Cerebellar nuclear complex (tissue), 1 donor: ENCODE measurements around the gene TOLLIP.

ENCODE experiments used
- DNase-seq, 2 experiments: peaks; one replicate each; lab custom pipeline; 2025; lab: John Stamatoyannopoulos, UW

The TOLLIP gene

GRCh38 chr11:1310772-1311468 is 1.5 kb upstream of the TOLLIP start:
- no peak for DNase-seq

DNA sequence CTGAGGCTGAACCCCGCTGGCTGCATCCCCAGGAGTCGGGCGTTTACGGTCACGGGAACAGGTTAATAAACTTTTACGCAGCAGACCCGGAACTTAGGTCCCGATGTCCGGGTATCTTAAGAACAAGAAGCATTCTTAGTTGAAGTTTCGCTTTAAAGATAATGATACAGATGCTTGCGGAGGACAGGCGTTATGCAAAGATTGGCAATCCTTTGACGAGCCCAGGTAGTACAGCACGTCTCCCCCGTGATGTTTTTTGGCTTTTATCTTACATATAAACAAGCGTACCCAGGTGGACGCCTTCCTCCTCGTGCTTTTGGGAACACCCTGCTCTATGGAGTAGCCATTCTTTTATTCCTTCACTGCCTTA is 871 bp upstream of the TOLLIP start:
- no peak for DNase-seq

DNA sequence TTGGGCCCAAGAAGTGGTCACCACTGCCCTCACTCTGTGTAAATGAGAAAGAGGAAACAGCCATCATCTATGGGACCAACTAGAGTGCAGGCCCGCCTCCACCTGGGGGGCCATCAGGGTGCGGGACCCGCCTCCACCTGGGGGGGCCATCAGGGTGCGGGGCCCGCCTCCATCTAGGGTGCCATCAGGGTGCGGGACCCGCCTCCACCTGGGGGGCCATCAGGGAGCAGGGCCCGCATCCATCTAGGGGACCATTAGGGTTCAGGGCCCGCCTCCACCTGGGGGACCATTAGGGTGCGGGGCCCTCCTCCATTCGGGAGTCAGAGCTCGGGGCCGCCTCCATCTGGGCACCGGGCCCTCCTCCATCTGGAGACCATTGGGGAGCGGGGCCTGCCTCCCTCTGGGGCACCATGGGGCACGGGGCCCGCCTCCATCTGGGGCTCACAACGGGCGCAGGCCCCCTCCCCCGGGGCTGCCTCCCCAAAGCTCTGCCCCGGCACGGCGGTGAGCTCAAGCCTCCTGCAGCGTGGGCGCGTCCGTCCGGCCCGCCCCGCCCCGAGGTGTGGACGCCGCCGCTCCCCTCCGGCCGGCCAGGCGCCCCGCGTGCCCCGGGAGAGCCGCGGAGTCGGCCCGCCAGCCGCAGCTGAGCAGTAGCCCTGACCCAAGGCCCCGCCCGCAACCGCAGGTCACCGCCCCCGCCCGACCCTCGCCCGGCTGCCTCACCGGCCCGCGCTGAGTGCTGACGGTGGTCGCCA is 512 bp downstream of the TOLLIP start:
- DNase-seq: no peak

GRCh38 chr11:1307998-1308742 is 1.3 kb downstream of the TOLLIP start:
- DNase-seq: no peak

DNA sequence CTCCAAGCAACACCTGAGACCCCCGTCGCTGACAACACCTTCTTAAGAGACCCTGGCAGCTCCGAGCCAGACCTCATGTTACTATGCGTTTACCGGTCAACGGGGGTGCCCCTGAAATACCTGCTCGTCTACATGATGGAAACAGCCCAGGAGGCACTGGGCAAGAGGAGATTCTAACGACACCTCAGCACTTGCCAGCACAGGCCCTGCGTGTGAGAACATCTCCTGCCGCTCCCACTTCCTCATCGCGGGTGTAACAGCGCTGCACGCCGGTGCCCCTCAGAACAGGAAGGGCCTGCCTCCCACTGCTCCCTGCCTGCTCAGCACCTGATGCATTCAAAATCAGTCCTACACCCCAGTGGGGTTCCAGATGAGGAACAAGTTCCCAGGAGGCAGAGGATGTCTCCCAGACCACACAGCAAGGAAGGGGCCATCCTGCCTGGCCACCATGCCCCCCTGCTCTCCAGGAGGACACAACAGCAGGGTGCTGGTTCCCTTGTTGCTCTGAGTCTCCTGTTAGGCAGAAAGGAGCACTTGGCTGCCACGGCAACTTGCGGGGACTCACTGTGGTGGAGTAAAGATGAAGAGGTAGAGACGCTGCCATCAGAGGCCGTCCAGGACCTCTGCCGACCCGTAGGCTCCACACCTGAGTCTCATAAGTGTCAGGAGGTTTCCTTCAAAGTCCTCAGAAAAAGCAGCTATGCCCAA is 2.1 kb downstream of the TOLLIP start:
- DNase-seq: no peak

DNA sequence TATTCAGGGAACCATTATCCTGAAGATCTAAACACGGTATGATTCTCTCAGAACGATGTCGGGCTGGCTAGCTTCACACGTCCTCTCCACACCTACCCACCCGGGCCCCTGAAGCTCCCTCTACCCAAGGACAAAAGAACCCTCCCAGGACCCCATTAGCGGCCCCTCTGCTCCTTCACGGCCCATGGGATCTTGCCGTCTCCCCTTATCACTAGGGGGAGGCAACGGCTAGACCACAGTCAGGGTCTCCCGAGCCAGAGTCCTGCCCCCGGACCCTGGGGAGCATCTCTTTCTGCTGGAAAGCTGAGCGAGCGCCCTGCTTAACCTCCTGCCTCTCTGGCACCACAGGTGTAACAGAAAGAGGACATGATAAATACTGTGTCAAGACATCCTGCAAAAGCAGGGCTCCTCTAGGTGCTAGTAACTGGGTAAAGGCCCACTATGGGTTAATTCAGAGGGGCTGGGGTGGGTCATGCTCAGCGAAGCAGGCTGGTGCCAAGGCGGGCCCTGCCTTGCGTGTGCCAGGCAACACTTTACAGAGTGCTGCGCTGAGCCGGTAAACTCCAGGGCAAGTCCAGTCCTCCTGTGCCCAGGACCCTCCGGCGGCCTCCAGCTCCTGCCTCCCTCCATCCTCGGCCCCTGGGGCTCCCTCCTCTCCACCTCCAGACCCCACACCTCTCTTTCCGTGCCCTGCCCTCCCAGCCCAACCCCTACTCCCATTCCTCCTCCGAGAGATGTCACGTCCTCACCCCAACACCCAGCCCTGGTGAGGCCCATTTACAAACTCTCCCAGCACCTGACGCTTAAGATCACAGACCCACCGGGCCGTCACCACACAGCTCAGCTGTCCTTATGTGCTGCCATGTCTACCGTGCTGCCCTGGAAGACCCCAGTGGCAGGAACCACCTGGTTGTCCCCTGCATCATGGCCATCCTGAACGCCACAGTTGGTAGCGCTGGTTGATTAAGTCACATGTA is 3.0 kb downstream of the TOLLIP start:
- no peak for DNase-seq

- DNase-seq: no peak
Observed at GRCh38 chr11:1305501-1306056, 3.9 kb downstream of the TOLLIP start.

- DNase-seq: no peak
Observed at GRCh38 chr11:1305063-1305495, 4.4 kb downstream of the TOLLIP start.

GRCh38 chr11:1304380-1304779 is 5.1 kb downstream of the TOLLIP start:
- no peak for DNase-seq

DNA sequence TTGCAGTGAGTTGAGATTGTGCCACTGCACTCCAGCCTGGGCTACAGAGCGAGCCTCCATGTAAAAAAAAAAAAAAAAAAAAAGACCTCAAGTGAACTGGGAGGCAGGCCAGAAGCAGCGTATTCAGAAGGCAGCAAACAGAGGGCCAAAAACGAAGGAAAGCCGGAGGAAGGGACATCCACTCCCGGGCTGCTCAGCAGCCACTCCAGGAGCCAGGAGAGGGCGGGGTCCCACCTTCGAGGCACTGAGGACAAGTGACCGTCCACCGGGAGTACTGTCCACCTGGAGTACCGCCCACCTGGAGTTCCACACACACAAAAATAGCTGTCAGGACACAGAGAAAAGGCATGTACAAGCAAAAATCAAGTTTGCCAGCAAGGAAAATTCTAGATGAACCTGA is 5.5 kb downstream of the TOLLIP start:
- no peak for DNase-seq

- DNase-seq: no peak
Observed at GRCh38 chr11:1303126-1303821, 6.2 kb downstream of the TOLLIP start.

GRCh38 chr11:1302461-1303125 is 6.8 kb downstream of the TOLLIP start:
- no peak for DNase-seq

DNA sequence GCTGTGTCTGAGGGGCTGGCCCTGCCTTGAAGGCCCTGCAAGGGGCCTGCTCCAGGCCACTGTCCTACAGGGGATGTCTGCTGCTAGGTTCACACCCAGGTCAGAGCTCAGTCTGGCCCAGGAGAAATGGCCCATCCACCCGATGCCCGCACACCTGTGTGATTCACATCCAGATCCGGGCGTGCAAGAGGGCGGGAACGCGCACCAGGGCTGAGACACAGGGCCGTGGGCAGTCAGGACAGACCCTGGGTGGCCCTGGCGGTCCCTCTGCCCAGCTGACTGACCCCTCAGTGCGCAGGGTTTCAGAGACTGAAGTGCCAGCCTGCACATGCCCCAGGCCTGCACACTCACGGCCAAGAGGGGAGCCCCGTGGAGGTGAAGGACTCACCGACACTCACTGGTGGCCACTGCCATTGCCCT is 7.4 kb downstream of the TOLLIP start:
- no peak for DNase-seq

GRCh38 chr11:1301220-1302000 is 8.0 kb downstream of the TOLLIP start:
- DNase-seq: no peak

DNA sequence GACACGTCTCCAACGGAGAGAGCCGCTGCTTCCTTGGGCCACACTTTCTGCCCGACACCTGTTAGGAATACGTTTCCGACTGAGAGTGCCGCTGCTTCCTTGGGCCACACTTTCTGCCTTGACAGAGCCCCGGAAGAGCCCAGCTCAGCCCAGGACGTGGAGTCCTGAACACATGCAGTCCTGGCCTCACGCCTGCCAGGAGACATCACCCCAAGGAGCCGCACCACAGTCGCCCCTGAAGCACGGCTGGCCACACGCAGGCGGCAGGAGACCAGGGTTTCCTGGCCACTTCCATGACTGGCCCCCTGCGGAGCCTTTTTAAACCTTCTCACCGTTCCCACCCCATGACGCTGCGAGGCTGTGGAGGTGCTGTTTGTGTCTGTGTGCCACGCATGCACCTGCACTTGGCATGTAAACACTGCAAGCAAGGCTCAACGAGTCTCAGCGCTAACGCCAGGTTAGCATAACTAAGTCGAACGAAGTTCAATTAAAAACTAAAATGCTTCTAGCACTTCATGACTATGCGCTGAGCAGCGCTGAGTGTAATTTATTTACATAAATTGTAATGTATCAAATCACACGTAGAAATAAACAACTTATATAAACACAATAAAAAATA is 8.8 kb downstream of the TOLLIP start:
- no peak for DNase-seq

DNA sequence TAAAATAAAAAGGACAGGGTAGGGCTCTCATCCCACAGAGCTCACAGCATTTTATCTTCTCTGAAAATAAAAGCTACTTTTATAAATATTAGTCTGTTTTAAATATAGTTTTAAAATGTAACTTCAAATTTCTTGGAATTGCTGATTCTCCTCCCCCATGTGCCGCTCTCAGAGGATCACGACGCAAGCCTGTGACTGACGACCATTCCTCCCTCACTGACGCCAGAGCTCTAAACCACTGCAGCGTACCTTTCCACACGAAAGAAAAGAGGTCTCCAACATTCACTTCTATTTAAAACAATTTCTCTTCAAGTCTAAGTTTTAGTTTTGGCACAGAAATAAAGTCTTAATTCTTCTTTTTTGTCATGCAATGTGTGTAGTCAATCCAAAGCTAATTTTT is 9.3 kb downstream of the TOLLIP start:
- no peak for DNase-seq

GRCh38 chr11:1299621-1300020 is 9.8 kb downstream of the TOLLIP start:
- no peak for DNase-seq
